Sigmoid colon (tissue), 7 donors: ENCODE data around the gene HOPX. TPM values are rescaled to one million over a fixed set of nuclear protein-coding genes. Genes with fewer than 3 reads are reported as not detected.
A peak's percentile ranks its signal among the peaks of the same experiment; 100 is the strongest.

Experiments used
- DNase-seq: peaks from one replicate; pipeline ENCODE4 v3.0.0-alpha.2; 2019
- H3K27ac ChIP-seq, 4 donors: fragments of 200-600 bp; sonication (generic); one replicate each; pipeline ENCODE4 v1.5.1; 2016 to 2019; ENCODE audit warnings: mild to moderate bottlenecking in 1 of 4
- H3K27me3 ChIP-seq, 3 donors: fragments of 200-600 bp; sonication (generic); one replicate each; pipeline ENCODE4 v1.5.1; 2019; ENCODE audit warnings: mild to moderate bottlenecking in 1 of 3
- H3K36me3 ChIP-seq, 4 donors: fragments of 200-600 bp; sonication (generic); one replicate each; pipeline ENCODE4 v1.5.1; 2016 to 2019
- H3K4me1 ChIP-seq, 4 donors: fragments of 200-600 bp; sonication (generic); one replicate each; pipeline ENCODE4 v1.5.1; 2017 to 2019
- H3K4me3 ChIP-seq, 4 donors: fragments of 200-600 bp; sonication (generic); one replicate each; pipeline ENCODE4 v1.5.1; 2017 to 2019; ENCODE audit warnings: mild to moderate bottlenecking in 2 of 4, moderate library complexity in 1 of 4
- H3K9me3 ChIP-seq, 4 donors: fragments of 200-600 bp in 3 of 4; sonication (generic) in 3 of 4; one replicate each; pipeline versions ENCODE4 v1.5.1 to v1.6.1; 2013 to 2019
- EP300 ChIP-seq, 4 donors: sonication (generic); formaldehyde crosslinking; IDR thresholded peaks; one replicate each; pipeline ENCODE4 v1.6.1; 2017; ENCODE audit warnings: antibody characterized with exemption in 4 of 4
- POLR2A ChIP-seq, 2 donors: fragments of 450-650 bp; IDR thresholded peaks; one replicate each; pipeline ENCODE4 v1.6.1; 2016; ENCODE audit warnings: antibody characterized with exemption in 2 of 2, mild to moderate bottlenecking in 2 of 2, moderate library complexity in 2 of 2
- POLR2AphosphoS5 ChIP-seq, 4 donors: sonication (generic); formaldehyde crosslinking; IDR thresholded peaks; one replicate each; pipeline ENCODE4 v1.6.1; 2017; ENCODE audit warnings: antibody characterized with exemption in 4 of 4
- WGBS, 2 donors: extraction: QIAGEN DNeasy Blood & Tissue Kit; methylation state at CpG; one replicate each; pipeline ENCODE4 v1.1.7; 2013; 5-methylcytosine and 5-hydroxymethylcytosine counted together
- intact Hi-C: fragments of 100-400 bp; cut with DNase I; formaldehyde crosslinking; loops from one replicate; pipeline ENCODE4 v1.15.1; 2023
- polyA plus RNA-seq, 3 donors: library from polyadenylated mRNA; stranded (reverse); fragments of 200-250 nt; gene quantifications; one replicate each; pipeline ENCODE4 v1.2.3, GENCODE V29; 2013
- total RNA-seq, 4 donors: library from RNA; depleted of rRNA; stranded (reverse); fragments of >200 nt; gene quantifications; one replicate each; pipeline ENCODE4 v1.1.0, GENCODE V29; 2016
- TF ChIP-seq, protein P1 (sequence below), 4 experiments: fragments of 450-650 bp in 3 of 4; fragments of 200-600 bp in 1 of 4; IDR thresholded peaks; one replicate each; pipeline ENCODE4 v1.5.1; 2016 to 2019; ENCODE audit warnings: antibody characterized with exemption in 4 of 4, mild to moderate bottlenecking in 3 of 4, moderate library complexity in 2 of 4
- donor health status: healthy with polysubstance abuse.
- donor health status: Bipolar disorder and iron deficiency.
- donor health status: healthy.

Gene HOPX
- total and polyA plus RNA-seq, 7 donors: 2.5 to 57.9 (median 24.7) TPM

DNA sequence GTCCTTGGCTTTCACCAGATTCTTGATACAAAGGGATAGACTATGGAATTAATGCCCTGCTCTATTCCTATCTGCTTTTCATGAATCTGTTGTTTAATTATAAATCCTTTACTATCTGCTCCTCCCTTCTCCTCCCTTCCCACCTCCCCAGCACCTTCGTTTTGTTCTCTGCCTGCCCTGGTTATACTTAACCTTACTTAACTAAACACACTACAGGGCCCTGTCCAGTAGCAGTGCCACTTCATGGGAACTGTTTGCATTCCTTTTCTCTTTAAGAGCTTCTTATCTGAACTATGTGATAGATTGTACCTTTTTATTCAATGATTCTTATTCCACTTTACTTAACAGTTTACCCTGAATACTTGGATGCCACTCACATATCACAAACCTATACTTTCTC, 830 bp downstream of the HOPX start:
- no peak overlapping the region for H3K4me3 ChIP-seq
- H3K9me3 ChIP-seq: no peaks in the 10 kb centered on the region
- intact Hi-C loops: no loop called here
- no peaks in the 10 kb centered on the region for H3K36me3 ChIP-seq
- 35 to 61% methylated on average over 1 of the region's 1 CpG for WGBS, 2 donors
- TF ChIP-seq, protein P1, sequence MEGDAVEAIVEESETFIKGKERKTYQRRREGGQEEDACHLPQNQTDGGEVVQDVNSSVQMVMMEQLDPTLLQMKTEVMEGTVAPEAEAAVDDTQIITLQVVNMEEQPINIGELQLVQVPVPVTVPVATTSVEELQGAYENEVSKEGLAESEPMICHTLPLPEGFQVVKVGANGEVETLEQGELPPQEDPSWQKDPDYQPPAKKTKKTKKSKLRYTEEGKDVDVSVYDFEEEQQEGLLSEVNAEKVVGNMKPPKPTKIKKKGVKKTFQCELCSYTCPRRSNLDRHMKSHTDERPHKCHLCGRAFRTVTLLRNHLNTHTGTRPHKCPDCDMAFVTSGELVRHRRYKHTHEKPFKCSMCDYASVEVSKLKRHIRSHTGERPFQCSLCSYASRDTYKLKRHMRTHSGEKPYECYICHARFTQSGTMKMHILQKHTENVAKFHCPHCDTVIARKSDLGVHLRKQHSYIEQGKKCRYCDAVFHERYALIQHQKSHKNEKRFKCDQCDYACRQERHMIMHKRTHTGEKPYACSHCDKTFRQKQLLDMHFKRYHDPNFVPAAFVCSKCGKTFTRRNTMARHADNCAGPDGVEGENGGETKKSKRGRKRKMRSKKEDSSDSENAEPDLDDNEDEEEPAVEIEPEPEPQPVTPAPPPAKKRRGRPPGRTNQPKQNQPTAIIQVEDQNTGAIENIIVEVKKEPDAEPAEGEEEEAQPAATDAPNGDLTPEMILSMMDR (IDR thresholded peaks at IDR 0.05): no peak
- TF ChIP-seq EP300 (IDR thresholded peaks at IDR 0.05) (no peak), POLR2A (IDR thresholded peaks at IDR 0.05) (no peak), POLR2AphosphoS5 (IDR thresholded peaks at IDR 0.05) (no peak)
- H3K27me3 ChIP-seq: no peaks in the 10 kb centered on the region
- H3K27ac ChIP-seq: no peak overlapping the region
- H3K4me1 ChIP-seq: peaks cover 0 to 27% (median 8%) of the 10 kb centered on the region in 4 donors
- no peak for DNase-seq

DNA sequence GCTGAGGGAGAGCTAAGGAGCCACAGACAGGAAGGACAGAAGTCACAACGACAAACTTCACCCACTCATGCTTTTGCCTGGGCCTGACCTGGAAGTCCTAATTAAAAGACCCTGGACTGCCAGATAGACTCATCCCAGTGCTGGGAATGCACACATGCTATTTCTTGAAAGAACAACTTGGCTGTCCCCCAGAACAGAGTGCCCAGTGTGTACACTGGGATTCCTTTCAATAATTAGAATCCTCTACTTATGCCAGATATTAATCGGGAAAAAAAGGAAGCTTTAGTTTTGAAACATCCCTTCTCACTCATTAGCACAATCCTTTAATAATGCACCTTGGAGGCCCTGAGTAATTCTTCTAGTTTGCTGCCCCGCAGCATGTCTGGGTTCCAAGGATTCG, 3.4 kb downstream of the HOPX start:
- no peaks in the 10 kb centered on the region for H3K9me3 ChIP-seq
- H3K27me3 ChIP-seq: no peaks in the 10 kb centered on the region
- no peak overlapping the region for H3K4me3 ChIP-seq
- intact Hi-C loops: no loop called here
- DNase-seq: no peak
- no peaks in the 10 kb centered on the region for H3K36me3 ChIP-seq
- no peak overlapping the region for H3K27ac ChIP-seq
- peaks cover 0 to 33% (median 10%) of the 10 kb centered on the region in 4 donors for H3K4me1 ChIP-seq
- WGBS, 2 donors: 78 to 84% methylated on average over 4 of the region's 4 CpGs
- TF ChIP-seq POLR2AphosphoS5 (IDR thresholded peaks at IDR 0.05) (no peak), POLR2A (IDR thresholded peaks at IDR 0.05) (no peak), EP300 (IDR thresholded peaks at IDR 0.05) (no peak)
- TF ChIP-seq, protein P1 (IDR thresholded peaks at IDR 0.05): no peak

DNA sequence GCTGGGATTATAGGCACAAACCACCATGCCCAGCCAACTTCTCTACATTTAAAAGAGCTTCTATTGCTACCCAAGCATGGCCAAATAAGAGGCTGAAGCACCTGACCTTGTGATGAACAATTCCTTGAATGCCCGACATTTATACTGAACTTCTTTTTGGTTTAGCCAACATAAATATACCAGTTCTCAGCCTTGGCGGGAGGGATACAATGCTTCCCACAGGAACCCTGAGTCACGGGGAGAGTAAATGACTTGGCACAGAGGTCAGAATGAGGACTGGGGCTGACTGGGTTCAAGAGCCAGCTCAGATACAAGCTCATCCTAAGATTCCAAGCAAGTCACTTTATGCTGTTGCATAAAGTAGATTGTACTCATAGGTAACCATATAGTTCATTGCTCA, 6.1 kb downstream of the HOPX start:
- Histone ChIP-seq H3K4me3 (no peak overlapping the region), H3K4me1 (peaks cover 0 to 18% (median 2%) of the 10 kb centered on the region in 4 donors), H3K27ac (peak overlapping the region in 1 of 4 donors; percentile 5), H3K36me3 (no peaks in the 10 kb centered on the region), H3K9me3 (no peaks in the 10 kb centered on the region), H3K27me3 (no peaks in the 10 kb centered on the region)
- TF ChIP-seq, protein P1 (IDR thresholded peaks at IDR 0.05): no peak
- TF ChIP-seq POLR2AphosphoS5 (IDR thresholded peaks at IDR 0.05) (no peak), POLR2A (IDR thresholded peaks at IDR 0.05) (no peak), EP300 (IDR thresholded peaks at IDR 0.05) (no peak)
- DNase-seq: no peak
- 90 to 95% methylated on average over 3 of the region's 3 CpGs for WGBS, 2 donors
- intact Hi-C loops: no loop called here

DNA sequence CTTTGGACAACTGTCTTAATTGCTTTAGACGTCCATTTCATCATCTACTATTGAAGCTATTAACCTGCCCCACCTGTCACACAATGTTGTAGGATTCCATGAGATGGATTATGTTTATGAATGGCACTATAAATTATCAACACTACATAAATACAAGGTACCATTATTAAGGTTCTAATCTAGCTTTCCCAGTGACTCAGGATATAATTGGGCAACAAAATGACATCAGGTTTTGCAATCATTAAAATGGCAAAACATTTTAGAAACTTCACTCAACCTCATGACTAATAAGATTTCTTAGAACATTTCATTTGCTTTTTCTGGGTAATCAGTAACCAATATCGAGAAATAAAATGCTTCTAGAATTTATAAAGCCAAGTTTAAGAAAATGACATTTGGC, 9.2 kb downstream of the HOPX start:
- 57 to 82% methylated on average over 2 of the region's 2 CpGs for WGBS, 2 donors
- Histone ChIP-seq H3K4me1 (peaks cover 0 to 11% (median 2%) of the 10 kb centered on the region in 4 donors), H3K36me3 (peaks cover 0 to 6% (median 2%) of the 10 kb centered on the region in 4 donors), H3K27me3 (no peaks in the 10 kb centered on the region), H3K4me3 (no peak overlapping the region), H3K27ac (no peak overlapping the region), H3K9me3 (no peaks in the 10 kb centered on the region)
- no peak for DNase-seq
- TF ChIP-seq EP300 (IDR thresholded peaks at IDR 0.05) (no peak), POLR2A (IDR thresholded peaks at IDR 0.05) (no peak), POLR2AphosphoS5 (IDR thresholded peaks at IDR 0.05) (no peak)
- TF ChIP-seq, protein P1 (IDR thresholded peaks at IDR 0.05): no peak
- intact Hi-C loops: no loop called here

DNA sequence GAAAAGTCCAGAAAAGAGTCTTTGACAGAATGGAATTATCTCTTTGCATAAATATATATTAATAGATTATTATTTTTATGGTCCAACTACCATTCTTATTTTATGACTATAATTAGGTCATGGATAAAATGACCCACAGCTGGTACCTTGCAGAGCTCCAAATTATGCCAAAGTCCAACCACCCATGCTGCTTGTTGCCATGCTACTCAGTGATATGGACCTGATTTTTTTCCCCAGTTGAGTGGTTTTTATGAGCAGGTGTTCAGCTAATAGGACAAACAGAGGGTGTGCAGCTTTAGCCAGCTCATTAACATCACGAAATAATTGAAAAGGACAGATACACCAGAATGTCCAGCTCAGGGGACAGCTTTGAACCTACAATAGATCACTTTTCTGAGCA, 9.7 kb downstream of the HOPX start:
- TF ChIP-seq POLR2AphosphoS5 (IDR thresholded peaks at IDR 0.05): no peak
- TF ChIP-seq EP300 (IDR thresholded peaks at IDR 0.05): no peak
- TF ChIP-seq, protein P1 (IDR thresholded peaks at IDR 0.05): no peak
- TF ChIP-seq POLR2A (IDR thresholded peaks at IDR 0.05): no peak
- no peaks in the 10 kb centered on the region for H3K27me3 ChIP-seq
- H3K9me3 ChIP-seq: no peaks in the 10 kb centered on the region
- no peak for DNase-seq
- H3K27ac ChIP-seq: no peak overlapping the region
- no peak overlapping the region for H3K4me3 ChIP-seq
- 59 to 83% methylated on average over 1 of the region's 1 CpG for WGBS, 2 donors
- intact Hi-C loops: no loop called here
- peaks cover 0 to 8% (median 2%) of the 10 kb centered on the region in 4 donors for H3K36me3 ChIP-seq
- H3K4me1 ChIP-seq: peaks cover 0 to 11% (median 2%) of the 10 kb centered on the region in 4 donors
